DOHH2 (cell line): ENCODE measurements around the gene MVK.

Experiments used
- CTCF ChIP-seq: fragments of 200-600 bp; sonication (generic); IDR thresholded peaks from one replicate; pipeline ENCODE4 v1.5.1; 2014; ENCODE audit warnings: antibody characterized with exemption, mild to moderate bottlenecking, low read depth, low read length; ENCODE audit not compliant: poor library complexity, severe bottlenecking
- EZH2phosphoT487 ChIP-seq: fragments of 200-600 bp; sonication (generic); IDR thresholded peaks from 2 replicates; pipeline ENCODE4 v1.6.1; 2017; ENCODE audit warnings: borderline replicate concordance, mild to moderate bottlenecking, antibody characterized with exemption, low read length, moderate library complexity, mixed read lengths

- no peak for TF ChIP-seq EZH2phosphoT487
- TF ChIP-seq CTCF: no peak
Measured at GRCh38 chr12:109589691-109590245, 16.2 kb downstream of the MVK start.
